ENCODE data around the gene SNTB2. TPM values are rescaled to one million over a fixed set of nuclear protein-coding genes. Genes with fewer than 3 reads are reported as not detected.

SNTB2 gene
- total and polyA plus RNA-seq, 4 donors = 2.1 to 7.8 (median 4.1) TPM

DNA sequence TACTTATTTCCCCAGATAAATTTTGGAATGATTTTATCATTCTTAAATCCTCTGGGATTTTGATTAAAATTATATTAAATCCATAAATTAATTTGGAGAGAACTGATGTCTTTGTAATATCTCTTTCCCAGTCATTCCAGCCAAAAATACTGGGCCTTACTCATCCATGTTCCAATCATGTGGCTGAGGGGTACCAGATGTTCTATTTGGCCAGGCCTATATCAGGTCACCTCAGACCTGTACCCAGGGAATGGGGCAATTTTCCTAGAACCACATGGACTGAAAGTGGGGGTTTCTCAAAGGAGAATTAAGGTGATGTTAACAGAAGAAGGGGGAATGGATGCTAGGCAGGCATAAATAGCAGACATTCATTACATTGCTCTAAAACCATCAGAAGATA lies 7.5 kb downstream of the SNTB2 start:
- Histone ChIP-seq H3K9ac (ENCODE audit: low read depth in 1 of 2, low read length in 2 of 2) (no peak overlapping the region), H3K4me1 (ENCODE audit: control insufficient read depth in 4 of 4, insufficient read depth in 4 of 4, low read length in 3 of 4) (peaks cover 0 to 5% (median 3%) of the 10 kb centered on the region in 4 donors), H3K9me3 (ENCODE audit: control insufficient read depth in 4 of 4, low read length in 3 of 4) (no peaks in the 10 kb centered on the region), H3K27ac (ENCODE audit: low read depth in 1 of 2, low read length in 2 of 2) (no peak overlapping the region), H3K27me3 (ENCODE audit: control insufficient read depth in 4 of 4, insufficient read depth in 4 of 4, low read length in 3 of 4) (no peaks in the 10 kb centered on the region), H3K4me3 (ENCODE audit: low read depth in 1 of 3, low read length in 3 of 3) (no peak overlapping the region), H3K36me3 (ENCODE audit: control insufficient read depth in 4 of 4, insufficient read depth in 3 of 4, low read depth in 1 of 4, low read length in 3 of 4) (no peaks in the 10 kb centered on the region)
- no peak for DNase-seq (ENCODE audit: low spot score)
- TF ChIP-seq RXRA (IDR thresholded peaks at IDR 0.05) = peak in 1 of 2 donors; percentile 17
- TF ChIP-seq TAF1 (conservative IDR thresholded peaks at IDR 0.05) = no peak
- TF ChIP-seq FOXA1 (IDR thresholded peaks at IDR 0.05) = no peak

DNA sequence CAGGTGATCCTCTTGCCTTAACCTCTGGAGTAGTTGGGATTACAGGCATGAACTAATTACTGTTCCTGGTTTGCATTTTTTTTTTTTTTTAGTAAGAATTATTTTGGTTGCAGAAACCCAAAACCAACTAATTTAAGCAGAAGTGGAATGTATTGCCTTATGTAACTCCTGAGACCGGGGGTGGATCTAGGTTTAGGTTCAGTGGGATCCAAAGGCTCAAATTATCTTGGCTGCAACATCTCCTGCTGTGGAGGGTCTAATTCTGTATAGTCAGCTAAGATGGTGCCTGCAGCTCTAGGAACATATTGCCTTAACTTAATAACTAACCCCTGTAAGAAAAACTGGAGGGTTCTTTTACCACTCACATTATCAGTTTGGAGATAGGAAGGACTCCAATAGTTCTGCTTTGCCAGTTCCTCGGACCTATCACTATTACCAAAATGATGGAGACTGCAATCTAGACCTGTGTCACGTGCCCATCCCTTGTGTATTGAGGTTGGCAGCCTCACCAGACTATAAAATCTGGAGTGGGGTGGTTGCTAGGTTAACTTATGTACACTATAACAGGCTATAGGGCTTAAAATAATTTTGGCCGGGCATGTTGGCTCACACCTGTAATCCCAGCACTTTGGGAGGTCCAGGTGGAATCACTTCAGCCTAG lies 8.5 kb downstream of the SNTB2 start:
- no peak overlapping the region for H3K4me3 ChIP-seq (ENCODE audit: low read depth in 1 of 3, low read length in 3 of 3)
- H3K36me3 ChIP-seq (ENCODE audit: control insufficient read depth in 4 of 4, insufficient read depth in 3 of 4, low read depth in 1 of 4, low read length in 3 of 4) = no peaks in the 10 kb centered on the region
- no peaks in the 10 kb centered on the region for H3K27me3 ChIP-seq (ENCODE audit: control insufficient read depth in 4 of 4, insufficient read depth in 4 of 4, low read length in 3 of 4)
- no peak overlapping the region for H3K27ac ChIP-seq (ENCODE audit: low read depth in 1 of 2, low read length in 2 of 2)
- H3K4me1 ChIP-seq (ENCODE audit: control insufficient read depth in 4 of 4, insufficient read depth in 4 of 4, low read length in 3 of 4) = peaks cover 0 to 5% (median 3%) of the 10 kb centered on the region in 4 donors
- TF ChIP-seq, protein P1, sequence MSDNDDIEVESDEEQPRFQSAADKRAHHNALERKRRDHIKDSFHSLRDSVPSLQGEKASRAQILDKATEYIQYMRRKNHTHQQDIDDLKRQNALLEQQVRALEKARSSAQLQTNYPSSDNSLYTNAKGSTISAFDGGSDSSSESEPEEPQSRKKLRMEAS (IDR thresholded peaks at IDR 0.05) = no peak
- TF ChIP-seq HNF4G (IDR thresholded peaks at IDR 0.05) (no peak), FOXA1 (IDR thresholded peaks at IDR 0.05) (no peak)
- TF ChIP-seq, protein P2, sequence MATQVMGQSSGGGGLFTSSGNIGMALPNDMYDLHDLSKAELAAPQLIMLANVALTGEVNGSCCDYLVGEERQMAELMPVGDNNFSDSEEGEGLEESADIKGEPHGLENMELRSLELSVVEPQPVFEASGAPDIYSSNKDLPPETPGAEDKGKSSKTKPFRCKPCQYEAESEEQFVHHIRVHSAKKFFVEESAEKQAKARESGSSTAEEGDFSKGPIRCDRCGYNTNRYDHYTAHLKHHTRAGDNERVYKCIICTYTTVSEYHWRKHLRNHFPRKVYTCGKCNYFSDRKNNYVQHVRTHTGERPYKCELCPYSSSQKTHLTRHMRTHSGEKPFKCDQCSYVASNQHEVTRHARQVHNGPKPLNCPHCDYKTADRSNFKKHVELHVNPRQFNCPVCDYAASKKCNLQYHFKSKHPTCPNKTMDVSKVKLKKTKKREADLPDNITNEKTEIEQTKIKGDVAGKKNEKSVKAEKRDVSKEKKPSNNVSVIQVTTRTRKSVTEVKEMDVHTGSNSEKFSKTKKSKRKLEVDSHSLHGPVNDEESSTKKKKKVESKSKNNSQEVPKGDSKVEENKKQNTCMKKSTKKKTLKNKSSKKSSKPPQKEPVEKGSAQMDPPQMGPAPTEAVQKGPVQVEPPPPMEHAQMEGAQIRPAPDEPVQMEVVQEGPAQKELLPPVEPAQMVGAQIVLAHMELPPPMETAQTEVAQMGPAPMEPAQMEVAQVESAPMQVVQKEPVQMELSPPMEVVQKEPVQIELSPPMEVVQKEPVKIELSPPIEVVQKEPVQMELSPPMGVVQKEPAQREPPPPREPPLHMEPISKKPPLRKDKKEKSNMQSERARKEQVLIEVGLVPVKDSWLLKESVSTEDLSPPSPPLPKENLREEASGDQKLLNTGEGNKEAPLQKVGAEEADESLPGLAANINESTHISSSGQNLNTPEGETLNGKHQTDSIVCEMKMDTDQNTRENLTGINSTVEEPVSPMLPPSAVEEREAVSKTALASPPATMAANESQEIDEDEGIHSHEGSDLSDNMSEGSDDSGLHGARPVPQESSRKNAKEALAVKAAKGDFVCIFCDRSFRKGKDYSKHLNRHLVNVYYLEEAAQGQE (IDR thresholded peaks at IDR 0.05) = no peak
- DNase-seq (ENCODE audit: low spot score) = no peak
- no peak overlapping the region for H3K9ac ChIP-seq (ENCODE audit: low read depth in 1 of 2, low read length in 2 of 2)
- no peaks in the 10 kb centered on the region for H3K9me3 ChIP-seq (ENCODE audit: control insufficient read depth in 4 of 4, low read length in 3 of 4)
- 89% methylated on average over 4 of the region's 4 CpGs for WGBS

DNA sequence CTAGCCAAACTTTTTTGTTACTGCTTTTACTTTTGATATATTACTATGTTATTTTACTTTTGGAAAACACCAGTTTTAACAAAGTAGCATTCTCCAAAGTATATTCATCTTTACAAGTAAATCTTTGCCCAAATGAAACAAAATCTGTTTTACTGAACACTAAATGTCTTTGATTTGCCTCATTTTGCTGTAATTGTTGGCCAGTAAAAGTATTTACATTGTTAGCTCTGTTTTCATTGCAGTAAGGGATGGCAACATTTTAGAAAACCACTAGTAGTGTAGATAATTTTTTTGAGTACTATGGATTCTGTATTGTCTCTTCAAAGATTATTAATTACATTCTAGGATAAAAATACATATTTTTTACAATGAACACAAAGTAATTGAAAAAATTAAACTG lies 10.6 kb downstream of the SNTB2 start:
- H3K27me3 ChIP-seq (ENCODE audit: control insufficient read depth in 4 of 4, insufficient read depth in 4 of 4, low read length in 3 of 4) = no peaks in the 10 kb centered on the region
- no peaks in the 10 kb centered on the region for H3K36me3 ChIP-seq (ENCODE audit: control insufficient read depth in 4 of 4, insufficient read depth in 3 of 4, low read depth in 1 of 4, low read length in 3 of 4)
- no peak for DNase-seq (ENCODE audit: low spot score)
- no peak overlapping the region for H3K27ac ChIP-seq (ENCODE audit: low read depth in 1 of 2, low read length in 2 of 2)
- no peak overlapping the region for H3K9ac ChIP-seq (ENCODE audit: low read depth in 1 of 2, low read length in 2 of 2)
- TF ChIP-seq SP1 (IDR thresholded peaks at IDR 0.05) = no peak
- TF ChIP-seq, protein P3, sequence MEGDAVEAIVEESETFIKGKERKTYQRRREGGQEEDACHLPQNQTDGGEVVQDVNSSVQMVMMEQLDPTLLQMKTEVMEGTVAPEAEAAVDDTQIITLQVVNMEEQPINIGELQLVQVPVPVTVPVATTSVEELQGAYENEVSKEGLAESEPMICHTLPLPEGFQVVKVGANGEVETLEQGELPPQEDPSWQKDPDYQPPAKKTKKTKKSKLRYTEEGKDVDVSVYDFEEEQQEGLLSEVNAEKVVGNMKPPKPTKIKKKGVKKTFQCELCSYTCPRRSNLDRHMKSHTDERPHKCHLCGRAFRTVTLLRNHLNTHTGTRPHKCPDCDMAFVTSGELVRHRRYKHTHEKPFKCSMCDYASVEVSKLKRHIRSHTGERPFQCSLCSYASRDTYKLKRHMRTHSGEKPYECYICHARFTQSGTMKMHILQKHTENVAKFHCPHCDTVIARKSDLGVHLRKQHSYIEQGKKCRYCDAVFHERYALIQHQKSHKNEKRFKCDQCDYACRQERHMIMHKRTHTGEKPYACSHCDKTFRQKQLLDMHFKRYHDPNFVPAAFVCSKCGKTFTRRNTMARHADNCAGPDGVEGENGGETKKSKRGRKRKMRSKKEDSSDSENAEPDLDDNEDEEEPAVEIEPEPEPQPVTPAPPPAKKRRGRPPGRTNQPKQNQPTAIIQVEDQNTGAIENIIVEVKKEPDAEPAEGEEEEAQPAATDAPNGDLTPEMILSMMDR (IDR thresholded peaks at IDR 0.05; ENCODE audit: low read depth, low read length, missing input control) = no peak
- TF ChIP-seq GABPA (IDR thresholded peaks at IDR 0.05 in 1 of 2, conservative IDR thresholded peaks at IDR 0.05 in 1 of 2) = no peak
- TF ChIP-seq, protein P2 (IDR thresholded peaks at IDR 0.05) = no peak
- no peak for TF ChIP-seq NR2F2 (IDR thresholded peaks at IDR 0.05)
- no peak for TF ChIP-seq RAD21 (IDR thresholded peaks at IDR 0.05)
- TF ChIP-seq, protein P1 (IDR thresholded peaks at IDR 0.05) = no peak
- TF ChIP-seq, protein P4, sequence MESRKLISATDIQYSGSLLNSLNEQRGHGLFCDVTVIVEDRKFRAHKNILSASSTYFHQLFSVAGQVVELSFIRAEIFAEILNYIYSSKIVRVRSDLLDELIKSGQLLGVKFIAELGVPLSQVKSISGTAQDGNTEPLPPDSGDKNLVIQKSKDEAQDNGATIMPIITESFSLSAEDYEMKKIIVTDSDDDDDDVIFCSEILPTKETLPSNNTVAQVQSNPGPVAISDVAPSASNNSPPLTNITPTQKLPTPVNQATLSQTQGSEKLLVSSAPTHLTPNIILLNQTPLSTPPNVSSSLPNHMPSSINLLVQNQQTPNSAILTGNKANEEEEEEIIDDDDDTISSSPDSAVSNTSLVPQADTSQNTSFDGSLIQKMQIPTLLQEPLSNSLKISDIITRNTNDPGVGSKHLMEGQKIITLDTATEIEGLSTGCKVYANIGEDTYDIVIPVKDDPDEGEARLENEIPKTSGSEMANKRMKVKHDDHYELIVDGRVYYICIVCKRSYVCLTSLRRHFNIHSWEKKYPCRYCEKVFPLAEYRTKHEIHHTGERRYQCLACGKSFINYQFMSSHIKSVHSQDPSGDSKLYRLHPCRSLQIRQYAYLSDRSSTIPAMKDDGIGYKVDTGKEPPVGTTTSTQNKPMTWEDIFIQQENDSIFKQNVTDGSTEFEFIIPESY (IDR thresholded peaks at IDR 0.05) = no peak
- no peak for TF ChIP-seq HNF4G (IDR thresholded peaks at IDR 0.05)
- TF ChIP-seq JUND (IDR thresholded peaks at IDR 0.05) = no peak
- no peak for TF ChIP-seq RXRA (IDR thresholded peaks at IDR 0.05)
- TF ChIP-seq FOXA2 (IDR thresholded peaks at IDR 0.05) = no peak
- H3K9me3 ChIP-seq (ENCODE audit: control insufficient read depth in 4 of 4, low read length in 3 of 4) = no peaks in the 10 kb centered on the region
- peaks cover 0 to 5% (median 3%) of the 10 kb centered on the region in 4 donors for H3K4me1 ChIP-seq (ENCODE audit: control insufficient read depth in 4 of 4, insufficient read depth in 4 of 4, low read length in 3 of 4)
- no peak overlapping the region for H3K4me3 ChIP-seq (ENCODE audit: low read depth in 1 of 3, low read length in 3 of 3)

Data from liver (tissue), 9 donors.